ENCODE results near the gene NCK2.
A peak's percentile ranks its signal among the peaks of the same experiment; 100 is the strongest.
"Not testable (repeated sequence)": the region's sequence is repeated elsewhere in the genome, so short reads cannot be mapped to it uniquely, and the experiment has no call there.

Gene NCK2

GRCh38 chr2:105746177-105747080, 1.7 kb downstream of the NCK2 start:
- Mint-ChIP-seq H3K9me3 (ENCODE audit: low read depth) (no peaks in the 10 kb centered on the region), H3K27ac (peak overlapping the region; percentile 99), H3K4me3 (peak overlapping the region; percentile 93), H3K36me3 (peaks cover 22% of the 10 kb centered on the region), H3K27me3 (no peaks in the 10 kb centered on the region), H3K4me1 (ENCODE audit: low read depth) (peaks cover 76% of the 10 kb centered on the region)

- H3K27me3 Mint-ChIP-seq: no peaks in the 10 kb centered on the region
- peaks cover 77% of the 10 kb centered on the region for H3K4me1 Mint-ChIP-seq (ENCODE audit: low read depth)
- peak overlapping the region; percentile 93 for H3K4me3 Mint-ChIP-seq
- peaks cover 24% of the 10 kb centered on the region for H3K36me3 Mint-ChIP-seq
- H3K9me3 Mint-ChIP-seq (ENCODE audit: low read depth): no peaks in the 10 kb centered on the region
- H3K27ac Mint-ChIP-seq: peak overlapping the region; percentile 99
These were observed 2.7 kb downstream of the NCK2 start for GRCh38 chr2:105747254-105747894.

- H3K27ac Mint-ChIP-seq: peak overlapping the region; percentile 99
- peak overlapping the region; percentile 93 for H3K4me3 Mint-ChIP-seq
- H3K4me1 Mint-ChIP-seq (ENCODE audit: low read depth): peaks cover 77% of the 10 kb centered on the region
- H3K27me3 Mint-ChIP-seq: no peaks in the 10 kb centered on the region
- H3K36me3 Mint-ChIP-seq: peaks cover 27% of the 10 kb centered on the region
- H3K9me3 Mint-ChIP-seq (ENCODE audit: low read depth): no peaks in the 10 kb centered on the region
These were observed 3.3 kb downstream of the NCK2 start for GRCh38 chr2:105747991-105748390.

GRCh38 chr2:105748566-105748965, 3.9 kb downstream of the NCK2 start:
- no peaks in the 10 kb centered on the region for H3K27me3 Mint-ChIP-seq
- H3K4me1 Mint-ChIP-seq (ENCODE audit: low read depth): peaks cover 77% of the 10 kb centered on the region
- H3K4me3 Mint-ChIP-seq: peak overlapping the region; percentile 93
- H3K9me3 Mint-ChIP-seq (ENCODE audit: low read depth): no peaks in the 10 kb centered on the region
- peaks cover 27% of the 10 kb centered on the region for H3K36me3 Mint-ChIP-seq
- peak overlapping the region; percentile 99 for H3K27ac Mint-ChIP-seq

- Mint-ChIP-seq H3K27me3 (no peaks in the 10 kb centered on the region), H3K9me3 (ENCODE audit: low read depth) (no peaks in the 10 kb centered on the region), H3K4me1 (ENCODE audit: low read depth) (peaks cover 82% of the 10 kb centered on the region), H3K27ac (peak overlapping the region; percentile 99), H3K36me3 (peaks cover 27% of the 10 kb centered on the region), H3K4me3 (peak overlapping the region; percentile 65)
These were observed 5.1 kb downstream of the NCK2 start for GRCh38 chr2:105749583-105750400.

GRCh38 chr2:105750735-105751134, 6.0 kb downstream of the NCK2 start:
- H3K9me3 Mint-ChIP-seq (ENCODE audit: low read depth): no peaks in the 10 kb centered on the region
- H3K27ac Mint-ChIP-seq: peak overlapping the region; percentile 99
- peaks cover 91% of the 10 kb centered on the region for H3K4me1 Mint-ChIP-seq (ENCODE audit: low read depth)
- no peaks in the 10 kb centered on the region for H3K27me3 Mint-ChIP-seq
- peaks cover 27% of the 10 kb centered on the region for H3K36me3 Mint-ChIP-seq
- peak overlapping the region; percentile 65 for H3K4me3 Mint-ChIP-seq

- peak overlapping the region; percentile 99 for H3K27ac Mint-ChIP-seq
- H3K36me3 Mint-ChIP-seq: peaks cover 27% of the 10 kb centered on the region
- no peaks in the 10 kb centered on the region for H3K27me3 Mint-ChIP-seq
- H3K4me1 Mint-ChIP-seq (ENCODE audit: low read depth): peaks cover 97% of the 10 kb centered on the region
- no peaks in the 10 kb centered on the region for H3K9me3 Mint-ChIP-seq (ENCODE audit: low read depth)
- peak overlapping the region; percentile 65 for H3K4me3 Mint-ChIP-seq
These were observed 6.6 kb downstream of the NCK2 start for GRCh38 chr2:105751272-105751671.

- Mint-ChIP-seq H3K27me3 (no peaks in the 10 kb centered on the region), H3K4me3 (peak overlapping the region; percentile 70), H3K36me3 (peaks cover 21% of the 10 kb centered on the region), H3K4me1 (ENCODE audit: low read depth) (peaks cover 98% of the 10 kb centered on the region), H3K27ac (peak overlapping the region; percentile 99), H3K9me3 (ENCODE audit: low read depth) (no peaks in the 10 kb centered on the region)
These were observed 8.1 kb downstream of the NCK2 start for GRCh38 chr2:105752691-105753358.

GRCh38 chr2:105753380-105753779, 8.7 kb downstream of the NCK2 start:
- Mint-ChIP-seq H3K27ac (peak overlapping the region; percentile 99), H3K36me3 (peaks cover 21% of the 10 kb centered on the region), H3K4me1 (ENCODE audit: low read depth) (peaks cover 97% of the 10 kb centered on the region), H3K4me3 (peak overlapping the region; percentile 70), H3K9me3 (ENCODE audit: low read depth) (no peaks in the 10 kb centered on the region), H3K27me3 (no peaks in the 10 kb centered on the region)

GRCh38 chr2:105754011-105754410, 9.3 kb downstream of the NCK2 start:
- peak overlapping the region; percentile 65 for H3K4me3 Mint-ChIP-seq
- peak overlapping the region; percentile 99 for H3K27ac Mint-ChIP-seq
- H3K27me3 Mint-ChIP-seq: no peaks in the 10 kb centered on the region
- H3K36me3 Mint-ChIP-seq: peaks cover 25% of the 10 kb centered on the region
- no peaks in the 10 kb centered on the region for H3K9me3 Mint-ChIP-seq (ENCODE audit: low read depth)
- peaks cover 97% of the 10 kb centered on the region for H3K4me1 Mint-ChIP-seq (ENCODE audit: low read depth)

GRCh38 chr2:105754994-105755393, 10.3 kb downstream of the NCK2 start:
- H3K4me1 Mint-ChIP-seq (ENCODE audit: low read depth): peaks cover 96% of the 10 kb centered on the region
- peak overlapping the region; percentile 65 for H3K4me3 Mint-ChIP-seq
- no peaks in the 10 kb centered on the region for H3K27me3 Mint-ChIP-seq
- H3K36me3 Mint-ChIP-seq: peaks cover 29% of the 10 kb centered on the region
- no peaks in the 10 kb centered on the region for H3K9me3 Mint-ChIP-seq (ENCODE audit: low read depth)
- peak overlapping the region; percentile 99 for H3K27ac Mint-ChIP-seq

- Mint-ChIP-seq H3K36me3 (peaks cover 24% of the 10 kb centered on the region), H3K9me3 (ENCODE audit: low read depth) (no peaks in the 10 kb centered on the region), H3K4me1 (ENCODE audit: low read depth) (peaks cover 96% of the 10 kb centered on the region), H3K4me3 (peak overlapping the region; percentile 65), H3K27ac (peak overlapping the region; percentile 99), H3K27me3 (no peaks in the 10 kb centered on the region)
These were observed 11.2 kb downstream of the NCK2 start for GRCh38 chr2:105755895-105756294.

- peaks cover 96% of the 10 kb centered on the region for H3K4me1 Mint-ChIP-seq (ENCODE audit: low read depth)
- peak overlapping the region; percentile 65 for H3K4me3 Mint-ChIP-seq
- H3K27me3 Mint-ChIP-seq: no peaks in the 10 kb centered on the region
- peak overlapping the region; percentile 99 for H3K27ac Mint-ChIP-seq
- H3K36me3 Mint-ChIP-seq: peaks cover 19% of the 10 kb centered on the region
- no peaks in the 10 kb centered on the region for H3K9me3 Mint-ChIP-seq (ENCODE audit: low read depth)
These were observed 11.7 kb downstream of the NCK2 start for GRCh38 chr2:105756435-105756834.

- Mint-ChIP-seq H3K36me3 (peaks cover 16% of the 10 kb centered on the region), H3K4me1 (ENCODE audit: low read depth) (peaks cover 96% of the 10 kb centered on the region), H3K4me3 (peak overlapping the region; percentile 65), H3K27ac (peak overlapping the region; percentile 99)
- not testable (repeated sequence) for H3K27me3 Mint-ChIP-seq; H3K9me3 Mint-ChIP-seq (ENCODE audit: low read depth)
These were observed 12.2 kb downstream of the NCK2 start for GRCh38 chr2:105756865-105757264.
